ENCODE data around the gene RASGRP1.

RASGRP1 gene

GRCh38 chr15:38477637-38478036 lies 87.0 kb downstream of the RASGRP1 start:
- in situ Hi-C loops (cut with HindIII; ENCODE audit: low pct_unique_long_range_greater_than_20kb, low sequenced_read_pairs): no loop called here
- DNase-seq (ENCODE audit: low read depth in 1 of 2, low spot score in 1 of 2): no peak
- no peak for TF ChIP-seq JUND (IDR thresholded peaks at IDR 0.05; ENCODE audit: low read depth)

DNA sequence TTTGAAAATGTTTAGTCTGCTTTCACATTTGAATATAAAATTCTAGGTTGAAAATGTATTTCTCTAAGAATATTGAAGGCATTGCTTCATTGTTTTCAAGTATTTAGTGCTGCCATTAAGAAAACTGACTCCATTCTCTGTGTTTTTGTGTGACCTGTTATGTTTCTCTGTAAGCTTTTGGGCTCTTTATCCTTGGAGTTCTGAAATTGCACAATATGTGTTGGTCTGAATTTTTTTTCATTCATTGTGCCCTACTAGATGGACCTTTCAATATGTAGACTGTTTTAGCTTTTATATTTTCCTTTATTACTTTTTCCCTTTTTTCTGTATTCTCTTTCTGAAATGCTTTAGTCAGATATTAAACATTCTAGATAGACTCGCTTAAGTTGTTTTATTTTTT lies 88.5 kb downstream of the RASGRP1 start:
- in situ Hi-C loops (cut with HindIII; ENCODE audit: low pct_unique_long_range_greater_than_20kb, low sequenced_read_pairs): no loop called here
- no peak for DNase-seq (ENCODE audit: low read depth in 1 of 2, low spot score in 1 of 2)
- no peak for TF ChIP-seq JUND (IDR thresholded peaks at IDR 0.05; ENCODE audit: low read depth)

DNA sequence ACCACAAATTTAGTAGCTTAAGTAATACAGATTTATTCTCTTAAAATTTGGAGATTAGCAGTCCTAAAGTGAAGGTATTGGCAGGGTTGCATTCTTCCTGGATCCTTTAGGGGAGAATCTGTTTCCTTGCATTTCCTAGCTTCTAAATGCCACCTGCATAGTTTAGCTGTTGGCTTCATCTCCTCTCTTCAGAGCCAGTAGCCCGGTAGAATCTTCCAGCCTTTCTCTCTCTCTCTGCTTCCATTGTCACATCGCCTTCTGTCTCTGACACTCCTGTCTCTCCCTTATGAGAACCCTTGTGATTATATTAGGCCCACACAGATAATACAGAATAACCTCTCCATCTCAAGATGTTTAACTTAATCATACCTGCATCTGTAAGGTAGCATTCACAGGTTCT lies 89.3 kb downstream of the RASGRP1 start:
- in situ Hi-C loops (cut with HindIII; ENCODE audit: low pct_unique_long_range_greater_than_20kb, low sequenced_read_pairs): no loop called here
- DNase-seq (ENCODE audit: low read depth in 1 of 2, low spot score in 1 of 2): no peak
- no peak for TF ChIP-seq JUND (IDR thresholded peaks at IDR 0.05; ENCODE audit: low read depth)

GRCh38 chr15:38474155-38474757 lies 90.4 kb downstream of the RASGRP1 start:
- in situ Hi-C loops (cut with HindIII; ENCODE audit: low pct_unique_long_range_greater_than_20kb, low sequenced_read_pairs): no loop called here

DNA sequence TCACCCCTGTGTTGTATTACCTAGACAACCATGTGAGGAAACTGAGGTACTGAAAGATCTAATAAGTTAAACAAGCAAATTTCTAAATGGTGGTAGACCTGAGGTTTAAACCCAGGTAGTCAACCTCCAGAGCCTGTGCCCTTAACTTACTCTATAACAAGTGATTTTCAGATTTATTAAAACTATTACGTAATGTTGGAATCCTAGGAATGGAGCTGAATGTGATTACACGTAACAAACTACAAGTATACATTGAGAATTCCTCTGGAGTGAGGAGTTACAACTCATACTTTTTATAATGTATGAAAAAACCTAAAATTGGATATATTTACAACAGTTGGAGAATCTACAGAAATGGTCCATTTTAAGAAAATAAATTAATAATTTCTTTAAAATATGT lies 92.6 kb downstream of the RASGRP1 start:
- in situ Hi-C loops (cut with HindIII; ENCODE audit: low pct_unique_long_range_greater_than_20kb, low sequenced_read_pairs): no loop called here
- no peak for DNase-seq (ENCODE audit: low read depth in 1 of 2, low spot score in 1 of 2)
- no peak for TF ChIP-seq JUND (IDR thresholded peaks at IDR 0.05; ENCODE audit: low read depth)

More at GRCh38 chr15:38474155-38474757, 90.4 kb downstream of the RASGRP1 start:
- DNase-seq (ENCODE audit: low read depth in 1 of 2, low spot score in 1 of 2): peak; percentile 10 to 78
- TF ChIP-seq JUND (IDR thresholded peaks at IDR 0.05; ENCODE audit: low read depth): no peak

- no peak for TF ChIP-seq JUND (IDR thresholded peaks at IDR 0.05; ENCODE audit: low read depth)
- in situ Hi-C loops (cut with HindIII; ENCODE audit: low pct_unique_long_range_greater_than_20kb, low sequenced_read_pairs): no loop called here
Measured at GRCh38 chr15:38470816-38471215, 93.8 kb downstream of the RASGRP1 start.

GRCh38 chr15:38464675-38465074 lies 99.9 kb downstream of the RASGRP1 start:
- no peak for DNase-seq (ENCODE audit: low read depth in 1 of 2, low spot score in 1 of 2)
- in situ Hi-C loops (cut with HindIII; ENCODE audit: low pct_unique_long_range_greater_than_20kb, low sequenced_read_pairs): no loop called here

More at GRCh38 chr15:38470816-38471215, 93.8 kb downstream of the RASGRP1 start:
- DNase-seq (ENCODE audit: low read depth in 1 of 2, low spot score in 1 of 2): no peak

DNA sequence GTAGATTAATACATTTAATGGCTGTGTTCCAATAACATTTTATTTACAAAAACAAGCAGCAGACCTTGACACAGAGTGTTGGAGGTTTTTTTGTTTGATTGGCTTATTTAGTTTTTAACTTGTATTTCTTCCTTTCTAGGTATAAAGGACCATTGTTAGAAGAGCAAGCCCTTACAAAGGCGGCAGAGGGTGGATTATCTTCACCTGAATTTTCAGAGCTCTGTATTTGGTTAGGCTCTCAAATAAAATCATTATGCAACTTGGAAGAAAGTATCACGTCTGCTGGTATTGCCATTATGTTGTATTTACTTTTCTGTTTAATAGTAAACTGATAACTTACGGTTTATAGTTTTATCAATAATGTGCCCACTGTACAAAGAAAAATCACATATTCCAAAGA lies 100.7 kb downstream of the RASGRP1 start:
- in situ Hi-C loops (cut with HindIII; ENCODE audit: low pct_unique_long_range_greater_than_20kb, low sequenced_read_pairs): no loop called here
- DNase-seq (ENCODE audit: low read depth in 1 of 2, low spot score in 1 of 2): no peak
- no peak for TF ChIP-seq JUND (IDR thresholded peaks at IDR 0.05; ENCODE audit: low read depth)

More at GRCh38 chr15:38464675-38465074, 99.9 kb downstream of the RASGRP1 start:
- no peak for TF ChIP-seq JUND (IDR thresholded peaks at IDR 0.05; ENCODE audit: low read depth)

DNA sequence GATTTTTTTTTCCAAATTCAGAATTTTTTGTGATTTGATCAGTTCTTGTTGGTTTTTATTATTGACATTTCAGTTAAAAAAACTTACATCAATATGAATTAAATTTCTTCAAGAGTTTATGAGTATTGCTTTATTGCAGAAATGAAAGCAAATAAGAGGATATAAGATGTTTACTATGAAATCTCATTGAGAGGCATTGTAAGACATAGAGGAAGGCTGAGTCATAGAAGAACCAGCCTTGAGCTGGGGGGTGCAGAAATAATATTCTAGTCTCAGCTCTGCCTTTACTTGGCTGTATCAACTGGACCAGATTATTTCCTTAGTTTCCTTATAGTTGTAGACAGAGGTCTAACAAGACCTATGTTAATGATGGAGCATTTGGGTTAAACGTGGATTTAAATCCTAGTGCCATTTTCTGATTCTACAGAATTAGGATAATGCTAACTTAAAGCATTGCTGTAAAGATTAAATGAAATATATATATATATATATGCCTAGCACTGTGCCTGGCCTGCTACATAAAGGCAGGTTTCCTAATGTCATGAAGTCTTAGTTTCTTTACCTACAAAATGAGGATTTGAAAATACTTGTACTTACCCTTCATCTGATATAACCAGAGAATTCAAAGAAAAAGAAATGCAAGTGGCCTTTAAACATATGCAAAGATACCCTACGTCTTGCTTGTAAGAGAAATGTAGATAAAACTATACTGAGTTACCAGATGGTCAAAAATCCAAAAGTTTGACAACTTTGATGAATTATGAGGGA lies 103.4 kb downstream of the RASGRP1 start:
- DNase-seq (ENCODE audit: low read depth in 1 of 2, low spot score in 1 of 2): no peak
- in situ Hi-C loops (cut with HindIII; ENCODE audit: low pct_unique_long_range_greater_than_20kb, low sequenced_read_pairs): no loop called here
- TF ChIP-seq JUND (IDR thresholded peaks at IDR 0.05; ENCODE audit: low read depth): no peak

DNA sequence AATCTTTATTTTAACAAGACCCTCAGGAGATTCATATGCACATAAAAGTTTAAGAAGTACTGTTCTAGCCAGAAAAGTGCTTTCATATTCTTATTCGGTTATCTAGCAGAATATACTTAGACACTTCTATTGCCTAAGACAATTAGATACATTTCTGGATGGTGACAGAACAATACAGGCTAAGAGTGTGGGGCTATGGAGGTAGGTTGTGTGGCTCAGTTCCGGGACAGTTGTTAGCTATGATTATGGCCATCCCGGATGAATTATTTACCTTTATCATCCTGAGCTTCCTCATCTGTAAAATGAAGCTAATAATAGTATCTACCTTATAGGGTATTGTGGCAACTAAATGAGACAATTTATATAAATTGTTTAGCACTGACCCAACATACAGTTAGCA lies 104.1 kb downstream of the RASGRP1 start:
- TF ChIP-seq JUND (IDR thresholded peaks at IDR 0.05; ENCODE audit: low read depth): no peak
- DNase-seq (ENCODE audit: low read depth in 1 of 2, low spot score in 1 of 2): no peak
- in situ Hi-C loops (cut with HindIII; ENCODE audit: low pct_unique_long_range_greater_than_20kb, low sequenced_read_pairs): no loop called here

GRCh38 chr15:38459480-38459879 lies 105.1 kb downstream of the RASGRP1 start:
- no peak for TF ChIP-seq JUND (IDR thresholded peaks at IDR 0.05; ENCODE audit: low read depth)
- DNase-seq (ENCODE audit: low read depth in 1 of 2, low spot score in 1 of 2): no peak
- in situ Hi-C loops (cut with HindIII; ENCODE audit: low pct_unique_long_range_greater_than_20kb, low sequenced_read_pairs): no loop called here

- TF ChIP-seq JUND (IDR thresholded peaks at IDR 0.05; ENCODE audit: low read depth): no peak
- in situ Hi-C loops (cut with HindIII; ENCODE audit: low pct_unique_long_range_greater_than_20kb, low sequenced_read_pairs): no loop called here
- peak in 1 of 2 experiments; percentile 59 for DNase-seq (ENCODE audit: low read depth in 1 of 2, low spot score in 1 of 2)
Measured at GRCh38 chr15:38458646-38459045, 106.0 kb downstream of the RASGRP1 start.

DNA sequence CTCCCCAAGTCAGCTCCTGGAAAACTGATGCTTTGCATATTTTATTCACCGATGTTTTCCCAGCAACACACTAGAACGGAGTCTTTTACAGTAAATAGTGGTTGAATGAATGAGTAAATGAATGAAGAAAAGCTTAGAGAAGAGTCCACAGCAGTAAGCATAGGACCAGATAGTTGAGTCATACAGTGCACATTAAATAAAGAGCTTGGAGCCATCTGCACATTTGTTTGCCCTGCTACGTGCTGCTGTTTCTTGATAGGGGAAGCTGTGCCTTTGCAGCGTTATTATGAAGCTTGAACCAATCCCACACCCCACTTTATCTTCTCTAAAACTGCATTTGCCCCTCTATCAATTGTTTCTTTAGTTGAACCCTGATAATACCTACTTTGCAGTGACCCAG lies 109.5 kb downstream of the RASGRP1 start:
- in situ Hi-C loops (cut with HindIII; ENCODE audit: low pct_unique_long_range_greater_than_20kb, low sequenced_read_pairs): no loop called here
- no peak for TF ChIP-seq JUND (IDR thresholded peaks at IDR 0.05; ENCODE audit: low read depth)
- DNase-seq (ENCODE audit: low read depth in 1 of 2, low spot score in 1 of 2): no peak

Measured in T47D (cell line).